HG03103 (cell line): ENCODE measurements around the gene SMG6.
"Not testable (repeated sequence)": the region's sequence is repeated elsewhere in the genome, so short reads cannot be mapped to it uniquely, and the experiment has no call there.

Experiments
- ATAC-seq: cut with Tn5 transposase; IDR thresholded peaks from one replicate; pipeline ENCODE4 v1.9.1; 2021; ENCODE audit warnings: low read depth; ENCODE audit not compliant: unreplicated experiment

SMG6 gene

DNA sequence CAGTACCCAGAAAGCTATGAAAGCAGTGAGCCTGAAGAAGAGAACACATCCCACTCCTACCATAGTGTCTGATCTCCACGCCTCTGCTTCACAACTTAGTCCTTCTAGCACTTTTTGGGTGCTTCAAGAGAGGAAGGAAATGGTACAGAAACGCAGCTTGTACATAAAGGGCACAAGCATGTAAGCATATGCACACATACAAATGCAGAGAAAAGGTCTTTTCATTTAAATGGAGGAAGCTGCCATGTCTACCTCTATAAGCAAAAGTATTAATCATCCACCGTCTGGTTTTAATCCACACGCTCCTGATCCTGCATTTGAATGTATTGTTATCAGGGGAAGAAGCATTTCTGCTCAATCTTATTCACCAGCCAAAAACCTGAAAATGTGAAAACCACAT lies 148.0 kb downstream of the SMG6 start:
- no peak for ATAC-seq

GRCh38 chr17:2151358-2152033 lies 152.1 kb downstream of the SMG6 start:
- no peak for ATAC-seq

DNA sequence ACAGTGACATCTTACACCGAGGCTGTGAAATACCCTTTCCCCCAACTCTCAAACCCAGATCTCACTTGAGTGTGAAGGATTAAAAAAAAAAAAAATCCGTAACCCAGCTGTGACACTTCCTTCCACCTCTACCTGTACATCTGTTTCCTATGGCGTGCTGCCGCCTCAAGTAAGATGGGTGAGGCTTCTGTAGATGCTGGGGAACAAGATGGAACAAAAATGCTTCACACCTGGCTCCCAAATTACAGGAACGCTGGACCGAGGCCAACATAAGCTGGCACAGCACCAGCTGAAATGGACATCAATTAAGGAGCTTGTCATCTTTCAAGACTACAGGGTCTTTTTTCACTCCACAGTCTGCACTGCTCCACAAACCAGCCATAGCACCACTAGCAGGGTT lies 152.8 kb downstream of the SMG6 start:
- no peak for ATAC-seq

- ATAC-seq = no peak
These were observed 153.7 kb downstream of the SMG6 start for GRCh38 chr17:2149934-2150333.

GRCh38 chr17:2146132-2146871 lies 157.3 kb downstream of the SMG6 start:
- ATAC-seq = no peak

DNA sequence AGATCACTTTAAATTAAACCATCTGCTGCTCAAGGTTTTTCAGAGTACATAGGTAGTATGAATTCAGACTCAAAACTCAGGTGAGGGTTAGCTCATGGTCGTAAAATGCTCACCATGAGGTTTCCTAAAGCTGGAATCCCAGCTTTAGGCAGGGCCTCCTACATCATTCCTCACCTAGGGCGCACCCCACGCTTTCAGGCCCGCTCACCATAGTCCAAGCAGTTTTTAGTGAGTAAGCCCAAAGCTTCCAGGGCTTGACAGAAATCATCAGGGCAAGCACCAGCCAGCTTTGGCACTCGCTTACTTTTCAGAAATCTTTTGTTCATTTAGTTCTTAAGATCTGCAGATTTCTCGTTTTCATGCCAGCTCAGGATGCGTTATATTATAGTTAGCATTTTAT lies 158.9 kb downstream of the SMG6 start:
- no peak for ATAC-seq

DNA sequence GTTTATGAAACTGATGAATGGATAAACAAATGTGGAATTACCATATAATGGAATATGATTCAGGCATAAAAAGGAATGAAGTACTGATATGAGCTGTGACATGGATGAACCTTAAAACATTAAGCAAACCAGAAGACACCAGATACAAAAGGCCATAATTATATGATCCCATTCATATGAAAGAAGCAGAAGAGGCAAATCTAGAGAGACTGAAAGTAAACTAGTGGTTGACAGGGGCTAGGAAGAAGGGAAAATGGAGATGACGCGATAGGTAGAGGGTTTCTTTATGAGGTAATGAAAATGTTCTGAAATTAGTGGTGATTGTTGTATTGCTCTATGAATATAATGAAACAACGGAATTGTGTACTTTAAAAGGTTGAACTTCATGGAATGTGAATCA lies 160.3 kb downstream of the SMG6 start:
- ATAC-seq = no peak

DNA sequence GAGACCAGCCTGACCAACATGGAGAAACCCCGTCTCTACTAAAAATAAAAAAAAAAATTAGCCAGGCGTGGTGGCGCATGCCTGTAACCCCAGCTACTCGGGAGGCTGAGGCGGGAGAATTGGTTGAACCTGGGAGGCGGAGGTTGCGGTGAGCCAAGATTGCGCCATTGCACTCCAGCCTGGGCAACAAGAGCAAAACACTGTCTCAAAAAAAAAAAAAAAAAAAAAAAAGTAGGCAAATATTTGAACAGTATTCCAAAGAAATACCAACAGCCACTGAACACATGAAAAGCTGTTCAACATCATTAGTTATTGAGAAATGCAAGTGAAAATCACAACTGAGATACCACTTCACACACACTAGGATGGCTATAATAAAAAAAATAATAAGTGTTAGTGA lies 160.9 kb downstream of the SMG6 start:
- ATAC-seq = not testable (repeated sequence)

DNA sequence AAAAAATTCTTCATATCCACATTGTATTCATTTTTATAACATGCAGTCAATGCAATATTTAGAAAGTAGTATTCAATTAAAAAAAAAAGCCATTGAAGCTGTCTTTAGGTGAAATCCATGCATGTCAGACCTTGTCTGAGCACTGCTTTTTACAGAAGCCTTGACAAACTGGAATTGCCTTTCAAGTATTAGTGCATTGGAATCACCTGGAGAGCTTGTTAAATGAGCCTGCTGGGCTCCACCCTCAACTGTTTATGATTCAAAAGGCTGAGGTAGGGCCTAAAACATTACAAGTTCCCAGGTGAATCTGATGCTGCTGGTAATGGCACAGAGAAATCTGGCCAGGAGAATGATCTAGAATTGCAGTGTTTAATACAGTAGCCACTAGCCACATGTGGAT lies 162.9 kb downstream of the SMG6 start:
- ATAC-seq = no peak

DNA sequence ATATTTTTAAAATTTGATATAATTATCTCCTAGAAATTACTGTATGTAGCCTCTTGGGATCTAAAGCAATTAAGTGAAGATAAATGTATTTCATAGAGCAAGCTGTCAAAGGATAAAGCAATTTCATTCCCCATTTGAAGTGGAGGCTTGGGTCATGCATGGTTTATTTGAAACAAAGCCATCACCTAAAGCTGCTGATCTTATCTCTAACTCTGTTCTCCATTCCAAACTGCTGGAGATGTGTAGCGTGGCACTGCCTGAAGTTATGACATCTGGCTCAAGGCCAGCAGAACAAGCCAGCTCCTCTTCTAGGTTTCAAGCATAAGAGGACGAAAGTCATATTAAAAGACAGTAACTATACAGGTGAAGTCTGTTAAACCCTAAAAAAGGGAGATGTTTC lies 164.8 kb downstream of the SMG6 start:
- ATAC-seq = no peak

GRCh38 chr17:2138318-2138717 lies 165.3 kb downstream of the SMG6 start:
- ATAC-seq = no peak

DNA sequence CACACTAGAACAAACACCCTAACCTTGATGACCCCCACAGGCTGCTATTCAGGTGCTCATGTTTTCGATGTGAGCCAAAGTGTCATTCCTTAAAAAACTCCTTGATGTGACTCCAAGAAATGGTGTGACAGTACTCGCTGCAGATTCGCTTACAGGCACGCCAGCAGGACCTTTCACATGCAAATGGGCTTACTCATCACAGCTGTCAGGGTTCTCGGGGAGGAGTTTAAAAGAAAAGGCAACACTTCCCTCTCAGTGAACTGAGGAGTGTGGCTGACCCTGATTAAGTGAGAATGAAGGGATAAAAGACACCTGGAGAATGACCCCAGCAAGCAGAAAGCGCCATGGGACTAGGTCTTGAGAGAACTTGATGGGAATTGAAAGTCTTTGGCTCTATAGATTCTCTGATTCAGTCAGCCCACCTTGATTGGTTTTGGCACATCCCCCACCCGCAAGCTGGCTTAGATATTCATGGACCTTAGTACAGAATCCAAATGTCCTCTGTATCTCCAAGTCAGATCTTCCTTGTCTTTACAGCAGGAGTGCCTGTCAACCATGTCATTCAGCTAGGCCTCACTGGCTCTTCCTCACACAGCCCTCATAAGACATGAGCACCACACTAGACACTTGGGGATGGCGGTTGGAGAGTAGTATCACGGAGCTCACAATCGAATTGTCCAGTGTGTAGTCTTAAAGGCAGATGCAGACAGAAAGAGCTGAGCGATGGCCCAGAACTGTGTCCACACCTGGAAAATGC lies 166.1 kb downstream of the SMG6 start:
- no peak for ATAC-seq

GRCh38 chr17:2136241-2136640 lies 167.3 kb downstream of the SMG6 start:
- no peak for ATAC-seq

GRCh38 chr17:2128011-2128410 lies 175.6 kb downstream of the SMG6 start:
- no peak for ATAC-seq

DNA sequence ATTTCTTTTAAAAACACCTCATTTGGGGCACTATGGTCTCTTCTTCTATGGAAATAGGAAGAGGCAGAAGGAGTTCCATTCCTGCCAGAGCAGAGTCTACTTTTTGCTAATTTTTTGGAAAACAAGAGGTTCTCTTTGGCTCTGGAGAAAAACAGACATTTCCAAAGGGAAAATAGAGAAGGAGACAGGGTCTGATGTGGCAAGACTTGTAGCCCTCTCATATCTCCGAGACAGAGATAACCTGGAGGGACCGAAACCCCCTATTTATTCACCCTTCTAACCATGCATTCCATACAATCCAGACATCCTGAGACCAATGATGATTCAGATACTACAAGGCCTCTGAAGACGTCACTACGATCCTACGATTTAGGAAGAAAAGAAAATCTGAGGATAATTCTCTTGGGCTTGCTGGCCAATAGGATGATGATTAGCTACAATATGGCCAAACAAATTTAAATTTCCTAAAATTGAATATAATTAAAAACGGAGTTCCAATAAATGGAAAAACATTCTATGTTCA lies 178.5 kb downstream of the SMG6 start:
- ATAC-seq = no peak

DNA sequence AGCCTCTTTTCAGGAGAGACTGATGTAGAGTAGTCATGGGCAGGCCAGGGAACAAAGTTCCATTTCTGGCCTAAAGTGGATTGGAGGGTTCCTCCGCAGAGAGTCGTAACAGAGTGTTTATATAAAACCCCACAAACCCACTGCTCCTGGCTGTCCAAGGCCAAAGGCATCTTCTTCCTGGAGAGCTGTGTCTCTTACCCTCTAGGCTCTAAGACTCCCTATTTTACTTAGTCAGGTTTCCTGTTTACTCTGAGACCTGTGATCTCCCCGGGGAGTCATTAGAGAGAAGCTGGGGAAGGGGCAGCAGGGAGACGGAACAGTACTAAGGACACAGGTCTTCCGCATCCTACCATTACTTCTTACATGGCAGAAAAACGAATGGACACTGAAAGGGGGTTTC lies 179.2 kb downstream of the SMG6 start:
- no peak for ATAC-seq

DNA sequence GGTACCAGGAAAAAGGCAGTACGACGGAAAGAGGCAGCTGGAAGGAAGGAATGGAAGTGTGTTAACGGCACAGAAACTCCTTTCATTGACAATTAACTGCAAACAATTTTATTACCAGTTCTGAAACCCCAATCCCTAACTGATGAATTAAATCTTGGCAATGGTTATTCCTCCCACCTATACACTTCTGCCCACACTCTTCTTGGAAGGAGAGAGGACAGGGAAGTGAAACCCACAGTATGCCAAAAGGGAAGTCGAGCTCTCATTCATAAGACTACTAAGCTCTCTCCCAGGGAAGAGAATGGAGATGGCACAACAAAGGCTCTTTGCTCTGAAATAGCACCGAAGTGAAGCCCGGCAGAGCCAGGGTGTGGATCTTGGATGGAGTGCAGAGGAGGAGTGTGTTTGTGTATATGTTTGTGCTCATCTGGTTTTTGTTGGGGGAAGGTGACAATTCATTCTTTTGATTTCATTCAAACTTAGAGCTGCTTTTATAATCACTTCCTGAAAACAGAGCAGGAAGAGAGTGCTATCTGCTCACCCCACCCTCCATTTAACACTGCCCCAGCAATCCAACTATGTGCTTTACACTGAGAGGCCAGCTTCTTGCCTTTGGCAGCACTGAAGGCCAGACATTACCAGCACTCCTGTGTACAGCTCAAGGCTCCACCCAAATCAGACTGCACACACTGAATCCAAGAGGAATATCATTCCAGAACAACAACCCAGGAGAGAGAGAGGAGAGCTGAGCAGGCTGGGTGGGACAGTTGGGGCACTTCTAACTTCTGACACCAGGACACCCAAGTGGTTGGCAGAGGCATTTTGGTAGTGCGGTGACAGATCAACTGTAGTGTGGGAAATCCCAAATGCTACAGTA lies 180.0 kb downstream of the SMG6 start:
- ATAC-seq = no peak

- ATAC-seq = no peak
These were observed 180.8 kb downstream of the SMG6 start for GRCh38 chr17:2122641-2123302.

GRCh38 chr17:2120586-2121335 lies 182.8 kb downstream of the SMG6 start:
- ATAC-seq = no peak
